Fibroblast of skin of scalp (primary cell): ENCODE measurements around the gene AIPL1.
A peak's percentile ranks its signal among the peaks of the same experiment; 100 is the strongest.

Experiments used
- DNase-seq: peaks from one replicate; pipeline ENCODE4 v3.0.0-alpha.2; 2013

Gene AIPL1

DNA sequence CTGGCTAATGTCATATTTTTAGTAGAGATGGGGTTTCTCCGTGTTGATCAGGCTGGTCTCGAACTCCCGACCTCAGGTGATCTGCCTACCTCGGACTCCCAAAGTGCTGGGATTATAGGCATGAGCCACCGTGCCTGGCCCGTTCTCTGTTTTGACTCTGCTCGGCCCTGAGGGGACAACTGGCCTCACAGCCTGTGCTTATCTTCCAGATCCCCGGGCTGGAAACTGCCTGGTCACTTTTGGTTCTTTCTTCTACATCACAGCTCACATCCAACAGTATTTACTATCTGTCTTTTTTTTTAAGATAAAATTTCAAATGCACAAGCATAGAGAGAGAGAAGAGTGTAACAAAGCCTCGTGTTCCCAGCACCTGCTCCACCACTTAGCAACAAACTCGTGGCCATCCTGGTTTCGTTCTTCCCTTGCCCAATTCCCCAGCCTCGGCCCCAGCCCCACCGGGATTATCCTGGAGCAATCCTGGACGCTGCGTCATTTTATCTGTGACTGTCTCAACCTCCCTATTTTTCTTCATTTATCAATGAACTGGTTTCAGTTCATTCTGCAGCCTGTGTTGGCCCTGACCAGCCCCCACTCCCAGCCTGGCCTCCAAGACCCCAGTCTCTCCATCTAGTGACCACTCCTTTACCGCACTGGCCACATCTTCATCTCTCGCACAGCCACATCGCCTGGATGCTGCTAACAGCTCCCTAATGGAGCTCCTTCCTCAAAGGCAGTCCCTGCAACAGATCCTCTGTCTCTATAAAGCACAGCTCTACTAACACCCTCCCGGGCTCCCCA lies 30.5 kb upstream of the AIPL1 start:
- no peak for DNase-seq

DNA sequence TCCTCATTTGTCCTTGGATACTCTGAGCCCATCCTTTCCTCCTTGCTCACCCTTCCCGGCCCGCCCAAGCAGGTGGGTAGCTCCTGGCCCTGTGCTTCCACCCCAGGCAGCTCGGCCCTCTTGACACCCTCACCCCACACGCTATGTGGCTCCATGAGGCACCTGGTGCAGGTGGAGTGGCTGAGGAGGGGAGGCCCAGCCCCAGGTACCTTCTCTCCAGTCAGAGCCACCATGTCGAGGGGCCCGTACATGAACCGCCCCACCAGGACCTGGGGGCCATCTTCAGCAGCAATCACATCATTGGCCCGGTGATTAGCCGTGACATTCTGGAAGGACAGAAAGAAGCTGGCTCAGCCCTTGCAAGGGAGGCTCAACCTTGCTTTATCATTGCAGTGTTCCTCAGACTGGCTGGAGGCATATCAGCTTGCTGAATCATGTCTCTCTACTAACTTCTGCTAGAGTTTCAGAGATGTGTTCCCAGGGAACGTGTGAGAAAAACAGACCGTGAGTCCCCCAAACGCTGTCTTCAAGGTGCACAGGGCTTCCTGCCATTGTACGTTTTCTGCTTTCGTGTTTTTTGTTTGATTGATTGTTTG lies 29.6 kb upstream of the AIPL1 start:
- no peak for DNase-seq

DNA sequence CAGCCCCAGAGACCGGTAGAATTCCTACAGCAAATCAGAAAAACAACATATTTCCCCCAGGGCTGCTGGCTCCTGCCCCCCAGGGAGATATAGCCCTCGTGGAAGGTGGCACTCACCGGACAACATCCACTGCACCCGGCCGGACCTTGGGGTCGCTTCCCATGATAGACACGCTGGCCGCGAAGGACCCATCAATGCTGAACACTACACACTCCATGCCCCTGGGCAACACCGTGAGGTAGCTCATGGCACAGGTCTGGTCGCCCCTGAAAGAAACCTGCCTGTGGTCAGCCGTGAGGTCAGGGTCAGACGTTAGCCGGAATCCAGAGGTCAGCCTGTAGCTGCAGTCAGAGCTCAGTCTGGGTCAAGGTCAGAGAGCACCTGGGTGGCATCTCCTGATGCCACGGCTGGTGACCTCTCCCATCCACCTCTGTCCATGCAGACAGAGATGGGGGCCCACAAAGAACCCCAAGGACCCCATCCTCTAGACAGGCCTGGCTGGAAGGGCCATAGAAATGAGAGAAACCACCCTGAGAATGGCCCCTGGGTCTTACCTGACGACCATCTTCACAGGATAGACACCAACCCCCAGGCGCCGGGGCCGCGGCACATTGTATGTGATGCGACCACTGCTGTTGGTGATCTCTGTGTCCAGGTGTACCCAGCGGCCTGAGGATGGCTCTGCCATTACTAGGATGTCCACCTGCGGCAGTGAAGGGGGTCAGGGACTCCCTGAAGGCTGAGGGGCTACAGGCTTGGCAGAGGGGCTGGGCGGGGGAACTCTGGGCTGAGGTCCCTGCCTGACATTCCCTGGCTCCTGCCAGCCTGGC lies 28.9 kb upstream of the AIPL1 start:
- no peak for DNase-seq

DNA sequence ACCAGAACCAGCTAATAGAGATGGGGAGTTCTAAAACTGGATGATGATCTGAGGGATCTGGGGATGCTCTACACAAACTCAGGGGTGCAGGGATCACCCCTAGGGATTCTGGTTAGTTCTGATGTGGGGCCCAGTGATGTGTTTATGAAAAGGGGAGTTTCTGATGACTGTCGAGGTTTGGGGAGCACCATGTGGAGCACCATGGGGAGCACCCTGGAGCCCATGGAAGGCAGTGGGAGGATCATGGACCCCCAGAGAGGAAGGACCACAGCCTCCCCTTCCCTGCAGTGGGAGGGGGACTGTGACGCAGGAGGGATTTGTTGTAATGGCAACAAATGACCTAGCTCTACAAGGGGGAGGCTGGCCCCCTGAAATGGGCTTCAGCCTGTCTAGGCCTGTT lies 27.8 kb upstream of the AIPL1 start:
- DNase-seq: no peak

DNA sequence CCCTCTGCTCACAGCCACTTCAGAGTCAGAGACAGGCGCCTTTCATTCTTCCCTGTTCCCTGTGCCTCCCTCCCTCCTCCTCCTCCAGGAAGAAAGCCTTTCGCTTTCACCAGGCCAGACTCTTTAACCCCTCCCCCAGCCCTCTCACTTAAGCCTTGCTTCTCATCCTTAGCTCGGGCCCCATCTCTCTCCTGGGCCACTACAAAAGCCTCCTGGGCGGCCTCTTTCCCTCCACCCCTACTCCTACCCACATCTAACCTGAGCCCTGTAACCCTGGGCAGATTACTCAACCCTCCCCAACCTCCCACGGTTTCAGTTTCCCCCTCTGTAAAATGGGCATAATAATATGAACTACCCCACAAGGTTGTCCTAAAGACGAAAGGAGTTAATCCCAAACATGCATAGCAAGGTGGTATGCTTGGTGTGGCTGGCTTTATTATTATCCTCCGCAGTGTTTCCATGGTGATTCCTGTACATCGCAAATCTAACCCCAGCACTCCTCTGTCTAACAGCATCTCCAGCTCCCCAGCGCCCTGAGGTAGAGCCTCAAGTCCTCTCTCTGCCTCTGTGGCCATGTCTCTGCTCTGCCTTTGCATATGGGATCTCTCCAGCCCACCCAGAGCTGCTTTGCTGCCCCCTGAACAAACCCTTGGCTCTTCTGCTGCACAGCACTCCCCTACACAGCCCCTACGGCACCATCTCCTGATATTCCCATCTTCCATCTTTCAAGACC lies 27.0 kb upstream of the AIPL1 start:
- DNase-seq: no peak

DNA sequence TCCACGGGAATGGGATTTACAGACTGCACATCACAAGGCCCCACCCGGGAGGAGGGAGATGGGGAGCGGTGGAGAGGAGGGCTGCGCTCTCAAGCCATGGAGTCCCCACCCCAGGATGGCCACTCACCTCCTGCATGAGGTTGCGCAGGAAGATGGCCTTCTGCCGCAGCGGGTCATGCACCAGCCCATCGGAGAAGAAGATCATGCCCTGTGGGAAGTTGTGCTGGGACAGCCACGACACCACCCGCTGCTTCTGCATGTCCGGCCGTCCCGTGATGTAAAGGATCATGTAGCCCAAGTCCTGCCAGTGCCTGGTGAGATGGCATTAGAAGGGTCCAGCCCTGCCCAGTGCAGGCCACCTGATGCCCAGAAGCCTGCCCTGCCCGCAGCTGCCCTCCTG lies 26.3 kb upstream of the AIPL1 start:
- DNase-seq: no peak

DNA sequence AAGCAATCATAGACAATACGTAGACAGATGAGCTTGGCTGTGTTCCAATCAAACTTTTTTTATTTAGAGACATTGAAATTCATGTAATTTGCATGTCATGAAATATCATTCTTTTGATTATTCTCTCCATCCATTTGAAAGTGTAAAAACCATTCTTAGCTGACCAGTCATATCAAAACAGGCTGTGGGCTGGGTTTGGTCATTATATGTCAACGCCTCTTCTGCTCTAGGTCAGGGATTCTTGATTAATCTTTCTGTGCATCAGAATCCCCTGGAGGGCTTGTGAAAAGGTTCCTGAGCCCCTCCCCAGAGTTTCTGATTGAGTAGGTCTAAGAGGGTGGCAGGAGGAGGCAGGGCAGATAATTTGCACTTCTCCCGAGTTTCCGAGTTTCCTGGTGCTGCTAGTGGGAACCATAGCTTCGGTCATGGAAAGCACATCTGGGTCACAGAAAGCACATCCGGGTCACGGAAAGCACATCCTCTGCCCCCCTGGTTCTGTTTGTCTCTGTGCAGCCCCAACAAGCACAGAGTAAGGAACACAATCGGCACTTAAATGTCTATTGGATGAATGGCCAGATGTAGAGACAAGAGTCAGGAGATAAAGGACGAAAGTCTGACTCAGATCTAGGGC lies 25.7 kb upstream of the AIPL1 start:
- DNase-seq: no peak

DNA sequence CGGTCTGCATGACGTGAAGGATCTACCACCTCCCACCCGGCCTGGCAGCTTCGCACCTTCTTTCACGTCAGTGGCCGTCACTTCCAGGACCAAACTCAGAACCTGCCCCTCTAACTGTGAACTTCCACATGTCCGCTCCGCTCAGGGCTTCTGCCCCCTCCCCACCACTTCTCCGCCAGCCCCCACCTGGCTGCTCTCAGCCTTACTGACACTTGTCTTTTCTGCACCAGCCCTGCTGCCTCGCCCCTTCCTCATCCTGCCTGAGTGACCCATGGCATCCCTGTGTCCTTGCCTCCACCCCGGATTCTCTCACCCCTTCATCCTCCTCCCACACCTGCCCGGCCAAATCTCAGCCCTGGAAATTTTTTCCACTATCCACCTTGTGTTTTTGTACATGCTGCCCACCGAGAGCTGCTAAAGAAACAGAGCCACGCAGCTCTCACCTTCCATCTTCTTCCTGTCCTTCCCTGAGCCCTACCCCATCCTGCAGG lies 23.6 kb upstream of the AIPL1 start:
- DNase-seq: no peak

DNA sequence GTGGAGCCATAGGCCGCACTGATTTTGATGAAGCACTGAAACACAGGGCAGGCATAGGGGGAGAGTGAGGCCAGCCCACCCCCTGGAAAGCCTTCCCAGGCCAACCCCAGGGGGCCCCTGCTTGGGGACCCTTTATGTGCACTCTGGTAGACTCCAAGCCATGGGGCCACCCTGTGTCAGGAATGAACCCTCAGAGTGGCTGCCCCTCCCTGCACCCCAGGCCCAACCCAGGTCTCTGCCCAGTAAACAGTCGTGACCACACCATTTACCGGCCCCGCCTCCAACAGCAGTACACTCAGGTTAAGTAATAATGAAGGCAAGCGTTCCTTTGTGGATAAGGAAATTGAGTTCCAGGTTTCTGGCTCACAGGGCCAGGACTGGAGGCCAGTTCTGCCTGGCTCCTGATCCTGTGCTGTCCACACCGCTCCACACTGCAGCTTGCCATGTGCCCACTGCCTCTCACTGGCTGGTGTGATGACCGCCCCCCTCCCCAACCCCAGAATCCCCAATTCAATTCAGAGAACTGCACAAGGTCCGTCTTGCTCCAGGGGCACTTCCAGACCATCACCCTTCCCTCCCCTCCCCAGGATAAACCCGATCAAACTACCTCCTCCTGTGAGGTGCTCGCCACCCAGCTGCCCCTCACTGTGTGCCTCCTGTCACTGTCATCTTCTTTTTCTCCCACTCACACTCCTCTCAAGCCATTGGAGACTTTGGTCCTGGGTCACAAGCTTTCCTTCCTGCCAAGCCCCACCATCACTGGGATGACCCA lies 23.0 kb upstream of the AIPL1 start:
- DNase-seq: no peak

DNA sequence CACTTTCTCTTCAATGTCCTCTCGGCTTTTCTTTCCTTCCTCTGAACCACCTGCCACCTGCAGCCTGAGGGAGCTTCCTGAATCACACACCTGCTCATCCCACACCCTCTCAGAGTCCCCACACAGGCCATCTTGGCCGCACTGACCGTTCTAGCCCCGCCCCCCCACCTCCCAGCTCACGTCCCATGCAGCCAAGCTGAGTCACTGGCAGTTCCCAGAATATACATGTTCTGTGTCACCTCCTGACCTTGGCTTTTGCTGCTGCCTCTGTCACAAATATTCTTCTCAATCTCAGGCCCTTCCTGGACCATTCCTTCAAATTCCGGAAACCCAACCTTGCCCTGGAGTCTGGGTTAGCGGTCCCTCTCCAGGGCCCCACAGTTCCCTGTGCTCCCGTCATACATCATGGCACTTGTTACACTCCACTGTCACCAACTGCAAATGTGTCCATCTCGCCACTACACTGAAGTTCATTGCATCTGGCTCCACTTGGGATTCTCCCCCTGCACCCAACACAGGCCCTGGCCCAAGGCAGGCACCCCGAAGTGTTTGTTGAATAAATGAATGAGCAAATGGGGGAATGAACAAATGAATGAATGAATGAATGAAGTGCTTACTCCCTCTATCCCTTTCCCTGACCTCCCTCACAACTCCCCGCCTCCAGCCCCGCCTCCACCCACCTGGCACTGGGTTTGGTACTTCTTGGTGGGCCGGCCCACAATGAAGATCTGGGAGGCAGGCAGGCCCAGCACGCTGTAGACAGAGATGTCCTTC lies 22.2 kb upstream of the AIPL1 start:
- DNase-seq: peak; percentile 23

DNA sequence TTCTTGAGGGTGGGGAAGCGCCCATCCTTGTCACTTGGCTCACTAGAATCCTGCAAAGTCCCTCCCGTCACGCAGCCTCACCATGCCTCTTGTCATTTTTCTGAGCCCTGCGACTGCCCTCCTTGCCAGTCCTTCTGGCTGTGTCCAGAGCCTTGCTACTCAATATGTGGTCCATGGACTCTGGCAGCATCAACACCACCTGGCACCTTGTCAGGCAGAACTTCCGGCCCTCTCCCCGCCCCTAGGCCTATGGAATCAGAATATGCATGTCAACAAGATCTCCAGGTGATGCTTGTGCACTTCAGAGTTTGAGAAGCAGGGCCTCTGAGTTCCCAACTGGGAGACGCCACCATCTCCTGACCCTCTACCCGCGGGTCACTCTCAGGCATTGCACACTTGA lies 21.4 kb upstream of the AIPL1 start:
- no peak for DNase-seq

DNA sequence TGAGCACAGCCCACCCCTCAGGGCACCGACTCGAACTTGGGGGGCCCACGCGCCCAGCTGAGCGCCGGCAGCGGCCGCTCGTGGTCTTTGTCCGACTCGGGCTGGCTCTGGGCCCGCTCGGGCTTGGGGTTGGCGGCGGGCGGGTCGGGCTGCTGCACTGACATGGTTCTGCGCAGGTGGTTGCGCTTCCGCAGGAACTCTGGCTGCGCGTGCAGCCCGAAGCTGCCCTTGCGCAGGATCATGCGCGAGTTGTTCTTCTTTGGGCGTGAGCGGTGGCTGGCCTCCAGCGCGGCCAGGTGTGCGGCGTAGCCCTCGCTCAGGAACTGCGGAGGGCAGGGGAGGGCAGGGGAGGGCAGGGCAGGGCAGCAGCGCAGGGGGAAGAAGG lies 20.4 kb upstream of the AIPL1 start:
- DNase-seq: no peak

DNA sequence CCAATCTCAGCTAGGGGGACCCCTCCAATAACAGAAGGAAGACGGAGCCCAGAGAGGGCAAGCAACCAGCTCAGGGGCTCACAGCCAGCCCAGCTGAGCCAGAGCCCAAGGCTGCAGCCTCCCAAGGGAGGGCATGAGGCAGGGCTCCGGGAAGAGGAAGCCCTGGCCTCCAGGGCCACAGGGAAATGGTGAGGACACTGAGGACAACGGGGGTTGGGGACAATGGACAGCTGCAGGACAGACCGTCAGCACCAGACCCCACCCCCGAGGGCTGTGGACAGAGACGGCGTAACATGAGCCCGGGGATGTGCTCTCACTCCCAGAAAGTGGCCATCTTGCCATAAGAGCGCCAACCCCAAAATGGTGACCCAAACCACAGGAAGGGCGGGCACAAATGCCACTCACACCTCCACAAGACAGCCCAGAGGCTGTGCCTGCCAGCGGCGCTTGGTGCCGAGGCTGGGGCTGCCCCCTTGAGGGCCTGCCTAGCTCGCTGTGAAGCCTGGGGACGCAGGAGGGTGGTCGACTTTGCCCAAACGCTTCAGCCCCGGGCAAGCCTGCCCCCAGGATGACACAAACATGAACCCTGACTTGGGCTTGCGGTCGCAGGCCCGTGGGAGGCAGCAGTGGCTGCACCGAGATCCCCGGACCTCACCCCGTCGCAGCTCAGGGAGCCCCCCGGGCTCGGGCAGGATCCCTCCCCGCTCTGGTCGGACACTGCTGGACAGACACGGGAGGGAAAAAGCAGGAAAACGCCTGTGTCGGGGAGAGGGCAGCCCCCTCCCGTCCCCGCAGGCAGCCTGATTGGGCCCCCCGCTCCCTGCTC lies 19.8 kb upstream of the AIPL1 start:
- no peak for DNase-seq

DNA sequence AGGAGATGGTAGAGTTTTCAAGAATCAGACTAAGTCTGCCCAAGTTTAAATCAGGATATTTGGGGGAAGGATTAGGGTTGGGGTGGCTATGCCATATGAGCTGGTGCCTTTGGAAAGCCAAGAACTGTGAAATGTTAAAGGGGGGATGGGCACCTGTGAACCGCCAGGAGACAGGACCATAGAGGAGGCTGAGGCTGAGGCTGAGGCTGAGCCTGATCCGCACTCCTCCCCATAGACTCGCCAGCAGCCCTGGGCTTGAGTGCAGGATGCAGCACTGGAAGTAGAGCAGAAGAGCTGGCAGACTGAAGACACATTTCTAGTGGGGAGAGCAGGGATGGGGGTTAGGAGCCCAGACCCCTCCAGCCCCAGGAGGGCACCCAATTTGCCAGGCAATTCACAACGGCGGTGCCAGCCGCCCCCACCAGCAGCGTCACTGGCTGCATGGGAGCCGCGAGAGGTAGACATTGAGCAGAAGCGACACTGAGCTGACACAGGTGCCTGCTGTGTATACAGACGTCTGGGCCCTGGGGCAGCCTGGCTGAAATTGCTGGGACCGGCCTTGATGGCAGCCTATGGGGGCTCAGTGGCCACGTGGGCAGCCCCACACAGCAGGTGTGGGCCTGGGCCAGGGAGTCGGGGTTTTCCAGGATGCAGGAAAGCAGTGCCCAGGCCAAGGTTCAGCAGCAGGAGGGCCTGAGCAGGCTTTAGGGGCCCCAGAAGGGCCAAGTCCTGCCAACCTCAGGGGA lies 18.5 kb upstream of the AIPL1 start:
- DNase-seq: no peak

DNA sequence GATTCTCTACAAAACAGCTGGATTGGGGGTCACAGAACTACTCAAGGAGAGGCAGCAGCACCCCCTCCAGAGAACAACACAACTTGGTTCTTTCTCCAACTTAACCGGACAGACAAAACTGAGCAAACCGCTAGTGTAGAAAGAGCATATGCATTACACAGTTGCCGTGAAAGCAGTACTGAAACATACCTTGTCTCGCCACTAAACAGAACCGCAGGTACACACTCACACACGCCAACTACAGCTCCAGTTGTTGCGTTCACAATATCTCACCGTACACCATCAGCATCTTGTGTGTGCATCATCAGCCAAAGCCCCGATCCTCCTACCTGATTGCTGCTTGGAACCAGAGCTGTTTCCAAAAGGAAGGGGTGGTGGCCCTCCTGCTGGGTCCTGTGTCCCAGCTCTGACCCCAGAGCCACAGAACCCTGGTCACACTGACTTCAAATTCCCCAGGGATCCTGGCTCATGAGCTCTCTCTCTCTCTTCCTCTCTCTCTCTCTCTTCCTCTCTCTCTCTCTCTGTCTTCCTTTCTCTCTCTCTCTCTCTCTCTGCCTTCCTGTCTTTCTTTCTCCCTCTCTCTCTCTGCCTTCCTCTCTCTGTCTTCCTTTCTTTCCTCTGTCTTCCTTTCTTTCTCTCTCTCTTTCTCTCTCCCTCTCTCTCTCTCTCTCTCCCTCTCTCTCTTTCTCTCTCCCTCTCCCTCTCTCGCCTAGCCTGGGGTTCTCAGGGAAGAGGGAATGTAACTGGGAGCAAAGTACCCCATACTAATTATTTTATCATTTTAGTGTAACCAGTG lies 17.7 kb upstream of the AIPL1 start:
- no peak for DNase-seq

DNA sequence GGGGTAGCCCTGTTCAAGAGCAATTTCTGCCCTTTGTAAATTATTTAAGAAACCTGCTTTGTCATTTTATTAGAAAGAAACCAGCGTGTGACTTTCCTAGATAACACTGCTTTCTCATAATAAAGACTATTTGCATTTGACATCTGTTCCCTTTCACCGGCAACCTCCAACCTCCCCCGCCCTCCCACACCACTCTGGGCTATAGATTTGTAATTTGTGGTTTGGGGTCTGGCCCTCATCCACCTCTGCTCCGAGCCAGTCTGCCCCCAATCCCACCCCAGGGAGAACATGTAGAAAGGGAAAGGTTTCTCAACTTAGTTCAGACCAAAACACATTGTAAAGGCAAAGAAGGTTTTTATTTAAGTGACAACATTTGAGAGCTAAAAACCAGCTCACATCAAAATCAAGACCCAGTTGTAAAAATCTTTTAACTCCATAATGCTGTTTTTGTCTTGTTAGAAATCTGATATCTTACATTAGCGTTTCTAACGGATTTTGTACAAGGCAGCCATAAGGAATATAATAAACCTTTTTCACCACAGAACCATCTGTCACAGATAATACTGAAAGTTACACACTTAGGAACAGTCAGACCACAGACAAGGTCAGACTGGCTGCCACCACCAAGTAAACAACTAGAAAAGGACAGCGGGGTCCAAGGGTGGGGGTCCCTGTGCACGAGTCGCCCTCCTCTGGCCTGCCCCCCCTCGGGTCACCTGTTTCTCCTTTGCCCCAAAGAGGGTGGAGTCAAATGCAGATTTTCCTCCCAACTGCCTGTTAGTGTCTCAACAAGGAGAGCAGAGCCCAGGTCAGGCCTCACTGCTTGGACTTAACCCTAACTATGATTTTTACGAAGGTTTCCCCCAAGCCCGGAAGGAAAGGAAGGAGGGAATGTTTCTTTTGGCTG lies 16.3 kb upstream of the AIPL1 start:
- DNase-seq: no peak

DNA sequence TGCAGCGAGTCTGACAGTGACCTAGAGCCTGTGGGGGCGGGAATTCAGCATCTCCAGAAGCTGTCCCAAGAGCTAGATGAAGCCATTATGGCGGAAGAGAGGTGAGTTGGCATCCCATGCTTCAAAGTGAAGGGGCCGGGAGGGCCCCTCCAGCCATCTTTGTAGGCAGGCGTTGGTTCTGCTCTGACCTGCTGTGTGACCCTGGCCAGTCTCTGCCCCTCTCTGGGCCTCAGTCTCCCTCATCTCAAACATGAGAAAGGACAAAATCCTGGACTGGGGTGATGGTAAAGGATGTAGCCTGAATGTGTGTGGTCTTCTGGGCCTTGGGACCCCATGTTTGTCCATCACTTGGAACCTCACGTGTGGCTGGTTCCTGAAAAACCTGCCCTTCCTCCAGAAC lies 14.4 kb upstream of the AIPL1 start:
- DNase-seq: no peak
